Measurements from ENCODE around the gene RABAC1.

Gene RABAC1

DNA sequence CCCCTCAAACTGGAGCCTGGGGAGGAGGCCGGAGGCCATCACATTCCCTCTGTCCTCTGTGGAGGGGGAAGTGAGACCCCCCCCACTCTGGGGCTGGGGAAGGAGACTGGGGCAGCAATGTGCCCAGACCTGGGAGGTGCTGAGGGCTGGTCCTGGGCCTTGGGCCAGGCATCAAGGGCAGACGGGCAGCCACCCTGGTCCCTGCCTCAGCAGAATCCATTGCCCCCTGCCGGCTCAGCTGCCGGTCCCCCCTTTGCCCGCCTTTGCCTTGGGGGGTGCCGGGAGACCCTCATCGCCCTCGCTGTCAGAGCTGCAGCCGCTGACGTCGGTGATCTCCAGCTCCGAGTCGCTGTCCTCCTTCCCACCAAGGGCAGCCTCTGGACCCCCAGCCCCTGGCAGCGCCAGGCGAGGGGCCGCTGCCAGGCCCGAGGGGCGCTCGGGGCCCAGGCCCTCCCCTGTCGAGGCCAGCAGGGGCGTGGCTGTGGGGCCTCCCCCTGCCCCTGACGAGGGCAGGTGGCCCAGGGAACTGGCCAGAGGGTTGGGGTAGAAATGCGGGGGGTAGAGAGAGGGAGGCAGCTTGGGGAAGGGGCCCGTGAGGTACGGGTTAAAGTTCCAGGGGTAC is 51.0 kb downstream of the RABAC1 start:
- Mint-ChIP-seq H3K4me3 (no peak overlapping the region), H3K27me3 (ENCODE audit: low read depth) (peaks cover 38% of the 10 kb centered on the region), H3K27ac (no peak overlapping the region), H3K9me3 (no peaks in the 10 kb centered on the region), H3K4me1 (peaks cover 4% of the 10 kb centered on the region), H3K36me3 (ENCODE audit: low read depth) (peaks cover 28% of the 10 kb centered on the region)
- TF ChIP-seq, protein P1, sequence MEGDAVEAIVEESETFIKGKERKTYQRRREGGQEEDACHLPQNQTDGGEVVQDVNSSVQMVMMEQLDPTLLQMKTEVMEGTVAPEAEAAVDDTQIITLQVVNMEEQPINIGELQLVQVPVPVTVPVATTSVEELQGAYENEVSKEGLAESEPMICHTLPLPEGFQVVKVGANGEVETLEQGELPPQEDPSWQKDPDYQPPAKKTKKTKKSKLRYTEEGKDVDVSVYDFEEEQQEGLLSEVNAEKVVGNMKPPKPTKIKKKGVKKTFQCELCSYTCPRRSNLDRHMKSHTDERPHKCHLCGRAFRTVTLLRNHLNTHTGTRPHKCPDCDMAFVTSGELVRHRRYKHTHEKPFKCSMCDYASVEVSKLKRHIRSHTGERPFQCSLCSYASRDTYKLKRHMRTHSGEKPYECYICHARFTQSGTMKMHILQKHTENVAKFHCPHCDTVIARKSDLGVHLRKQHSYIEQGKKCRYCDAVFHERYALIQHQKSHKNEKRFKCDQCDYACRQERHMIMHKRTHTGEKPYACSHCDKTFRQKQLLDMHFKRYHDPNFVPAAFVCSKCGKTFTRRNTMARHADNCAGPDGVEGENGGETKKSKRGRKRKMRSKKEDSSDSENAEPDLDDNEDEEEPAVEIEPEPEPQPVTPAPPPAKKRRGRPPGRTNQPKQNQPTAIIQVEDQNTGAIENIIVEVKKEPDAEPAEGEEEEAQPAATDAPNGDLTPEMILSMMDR (IDR thresholded peaks at IDR 0.05; ENCODE audit: unreplicated experiment in 3 of 3): no peak

DNA sequence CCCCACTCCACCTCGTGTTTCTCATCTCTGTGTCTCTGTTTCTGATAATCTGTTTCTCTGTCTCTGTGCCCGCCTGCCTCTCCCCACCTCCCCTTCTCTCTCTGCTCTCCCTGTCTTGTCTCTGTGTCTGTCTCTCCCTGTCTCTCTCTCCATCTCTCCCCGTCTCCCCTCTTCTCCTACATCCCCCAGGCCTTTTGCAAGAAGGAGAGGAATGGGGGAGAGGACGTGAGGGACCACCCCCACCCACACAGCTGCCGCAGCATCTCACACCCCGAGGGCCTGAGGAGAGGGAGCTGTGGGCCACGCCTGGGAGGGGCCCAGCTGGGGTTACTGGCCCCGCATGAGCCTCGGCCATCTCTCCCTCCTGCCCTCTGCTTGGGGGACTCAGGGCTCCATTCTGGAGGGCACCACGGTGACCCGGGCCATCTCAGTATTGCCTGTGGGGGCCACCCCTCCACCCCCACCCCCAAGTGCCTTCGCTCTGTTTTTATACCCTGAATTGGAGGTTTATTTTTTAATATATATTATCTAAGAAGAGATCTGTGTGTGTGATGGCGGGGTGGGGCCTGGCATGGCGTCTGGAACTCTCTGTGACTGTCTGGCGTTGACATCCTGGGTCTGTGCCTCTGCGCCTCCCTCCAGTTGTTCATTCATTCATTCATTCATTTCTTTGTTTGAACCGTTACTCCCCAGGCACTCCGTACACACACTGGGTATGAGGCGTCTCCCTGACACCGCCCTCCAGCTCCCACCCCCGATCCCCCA is 52.0 kb downstream of the RABAC1 start:
- Mint-ChIP-seq H3K4me1 (peaks cover 4% of the 10 kb centered on the region), H3K36me3 (ENCODE audit: low read depth) (peaks cover 36% of the 10 kb centered on the region), H3K9me3 (no peaks in the 10 kb centered on the region), H3K27ac (no peak overlapping the region), H3K4me3 (no peak overlapping the region), H3K27me3 (ENCODE audit: low read depth) (peaks cover 28% of the 10 kb centered on the region)
- TF ChIP-seq, protein P1 (IDR thresholded peaks at IDR 0.05; ENCODE audit: unreplicated experiment in 3 of 3): no peak
